NK-92 (cell line): ENCODE results near the gene KCNJ18.
"Not testable (repeated sequence)": the region's sequence is repeated elsewhere in the genome, so short reads cannot be mapped to it uniquely, and the experiment has no call there.

ENCODE experiments used
- DNase-seq: peaks from one replicate; lab custom pipeline; 2025; ENCODE audit not compliant: unreplicated experiment; lab: John Stamatoyannopoulos, UW

The KCNJ18 gene

GRCh38 chr17:21691883-21692703 is at the start of gene KCNJ18:
TSS of gene KCNJ18 (plus strand) at chr17:21692523. CDS start at chr17:21702787, 10,264 bp downstream.
- DNase-seq, result not testable (repeated sequence)

DNA sequence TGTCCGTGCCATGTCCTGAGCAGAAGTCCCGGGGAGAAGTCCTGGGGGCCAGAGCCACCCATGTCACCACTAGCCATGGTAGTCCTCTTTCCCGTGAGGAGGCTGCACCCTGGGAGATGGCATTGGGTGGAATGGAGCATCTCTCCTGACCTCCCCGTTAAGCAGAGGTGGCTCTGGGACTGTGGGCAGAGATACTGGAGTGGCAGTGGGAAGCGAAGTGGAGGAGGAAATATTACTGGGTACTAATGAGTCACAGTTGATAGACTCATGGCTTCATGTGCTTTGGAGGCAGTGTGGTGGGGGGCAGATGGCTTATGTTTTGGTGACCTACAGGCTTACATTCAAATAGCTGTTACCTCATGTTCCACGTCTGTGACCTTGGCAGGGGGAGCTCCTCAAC is 44.2 kb upstream of the KCNJ18 start:
- not testable (repeated sequence) for DNase-seq

DNA sequence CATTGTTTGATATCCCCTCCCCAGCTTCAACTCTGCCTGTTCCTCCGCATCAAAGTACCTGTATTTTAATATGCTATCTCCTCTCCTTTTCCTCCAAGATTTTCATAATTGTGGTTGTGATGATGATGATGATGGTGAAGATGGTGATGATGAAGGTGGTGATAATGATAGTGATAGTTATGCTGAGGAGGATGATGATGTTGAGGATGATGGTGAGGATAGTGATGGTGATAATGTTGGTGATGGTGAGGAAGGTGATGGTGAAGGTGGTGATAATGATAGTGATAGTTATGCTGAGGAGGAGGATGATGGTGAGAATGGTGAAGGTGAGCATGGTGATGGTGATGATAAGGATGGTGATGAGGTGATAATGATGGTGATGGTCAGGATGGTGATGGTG is 42.3 kb upstream of the KCNJ18 start:
- DNase-seq, result not testable (repeated sequence)

DNA sequence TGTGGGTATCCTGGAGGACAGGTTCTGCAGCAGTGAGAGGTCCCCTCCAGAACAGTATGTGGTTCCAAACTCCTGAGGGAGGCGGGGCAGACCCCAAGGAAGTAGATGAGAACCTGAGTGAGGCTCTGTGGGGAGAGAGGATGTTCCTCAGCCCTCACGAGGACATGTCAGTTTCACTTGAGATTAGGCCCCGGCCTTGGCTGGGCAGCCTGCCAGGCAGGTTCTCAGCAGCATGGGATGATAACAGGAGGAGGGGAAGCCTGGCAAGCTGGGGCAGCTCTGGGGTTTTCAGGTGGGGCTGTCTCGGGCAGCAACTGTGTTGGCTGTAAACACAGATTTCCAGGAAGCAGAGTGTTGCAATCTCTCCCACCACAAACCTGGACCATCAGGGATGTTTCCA is 40.3 kb upstream of the KCNJ18 start:
- not testable (repeated sequence) for DNase-seq

GRCh38 chr17:21653211-21653610 is 39.1 kb upstream of the KCNJ18 start:
- not testable (repeated sequence) for DNase-seq

GRCh38 chr17:21656518-21657309 is 35.6 kb upstream of the KCNJ18 start:
- not testable (repeated sequence) for DNase-seq

DNA sequence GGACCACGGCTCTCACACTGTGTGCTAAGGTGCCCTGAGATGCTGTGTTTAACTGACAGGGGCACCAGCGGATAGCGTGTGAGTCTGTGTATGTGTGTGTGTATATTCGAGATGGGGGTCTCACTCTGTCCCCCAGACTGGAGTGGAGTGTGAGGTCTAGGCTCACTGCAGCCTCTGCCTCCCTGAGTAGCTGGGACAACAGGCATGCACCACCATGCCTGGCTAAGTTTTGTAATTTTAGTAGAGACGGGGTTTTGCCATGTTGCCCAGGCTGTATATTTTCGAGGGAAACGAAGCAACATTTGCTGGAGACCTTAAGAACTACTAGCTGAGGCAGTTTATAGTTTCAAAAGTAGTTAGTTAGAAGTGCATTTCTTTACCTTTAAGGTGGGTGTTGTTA is 32.7 kb upstream of the KCNJ18 start:
- not testable (repeated sequence) for DNase-seq

- DNase-seq, result not testable (repeated sequence)
Measured at GRCh38 chr17:21661455-21661854, 30.9 kb upstream of the KCNJ18 start.

- DNase-seq, result not testable (repeated sequence)
Measured at GRCh38 chr17:21663166-21663565, 29.2 kb upstream of the KCNJ18 start.

- not testable (repeated sequence) for DNase-seq
Measured at GRCh38 chr17:21663614-21664474, 28.5 kb upstream of the KCNJ18 start.

GRCh38 chr17:21665171-21665570 is 27.2 kb upstream of the KCNJ18 start:
- not testable (repeated sequence) for DNase-seq

DNA sequence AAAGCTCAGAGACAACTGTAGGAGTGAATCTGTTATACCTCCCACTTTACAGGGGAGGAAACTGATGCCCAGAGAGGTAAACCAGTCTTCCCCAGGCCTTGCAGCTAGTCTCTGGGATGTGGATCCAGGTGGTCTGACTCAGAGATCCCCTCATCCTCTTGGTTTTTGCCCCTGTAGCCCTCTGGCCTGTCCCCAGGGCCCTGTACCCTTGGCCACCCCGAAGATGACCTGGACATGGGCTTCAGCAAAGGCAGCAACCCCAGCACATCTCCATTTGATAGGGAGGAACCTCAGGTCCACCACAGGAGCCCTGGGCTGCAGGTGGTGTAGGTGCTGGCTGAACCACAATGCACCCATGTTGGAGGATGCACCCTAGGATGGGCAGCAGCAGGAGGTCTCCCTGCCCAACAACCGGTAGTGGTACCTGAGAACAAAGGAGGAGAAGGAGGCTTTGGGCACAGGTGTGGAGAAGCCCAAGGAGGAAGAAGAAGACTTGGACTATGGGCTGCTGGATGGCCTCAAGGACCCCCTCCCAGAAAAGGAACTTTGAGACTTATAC is 26.3 kb upstream of the KCNJ18 start:
- DNase-seq, result not testable (repeated sequence)

DNA sequence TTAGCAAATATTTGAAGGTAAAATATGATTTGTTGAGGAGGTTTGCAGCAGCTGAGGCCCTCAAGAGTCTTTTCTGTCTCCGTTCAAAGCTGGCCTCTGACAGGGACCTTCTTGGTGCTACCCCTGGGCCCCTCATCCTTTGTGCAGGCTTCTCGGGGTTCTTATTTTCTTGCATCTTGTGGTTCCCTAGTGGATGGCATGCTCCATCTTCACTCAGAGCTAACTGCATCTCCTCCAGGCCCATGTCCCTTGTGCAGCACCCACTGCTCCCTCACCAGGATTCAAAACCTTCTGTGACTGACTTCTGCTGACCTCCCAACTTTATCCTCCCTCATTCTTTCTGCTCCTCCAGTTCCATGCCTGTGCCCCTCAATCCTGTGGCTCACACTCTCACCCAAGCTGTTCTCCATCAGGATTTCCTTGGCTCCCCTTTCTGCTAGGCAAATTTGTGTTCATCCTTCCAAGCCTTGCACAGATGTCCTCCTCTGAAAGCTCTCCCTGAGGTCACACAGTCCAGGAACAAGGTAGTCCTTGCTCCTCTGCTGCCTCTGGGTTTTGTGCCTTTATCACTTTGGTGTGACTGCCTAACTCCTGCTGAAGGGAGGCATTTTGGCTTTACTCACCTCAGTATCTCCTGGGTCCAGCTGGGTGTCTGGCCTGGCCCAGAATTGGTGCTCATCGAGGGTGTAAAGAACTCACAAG is 25.5 kb upstream of the KCNJ18 start:
- DNase-seq, result not testable (repeated sequence)

DNA sequence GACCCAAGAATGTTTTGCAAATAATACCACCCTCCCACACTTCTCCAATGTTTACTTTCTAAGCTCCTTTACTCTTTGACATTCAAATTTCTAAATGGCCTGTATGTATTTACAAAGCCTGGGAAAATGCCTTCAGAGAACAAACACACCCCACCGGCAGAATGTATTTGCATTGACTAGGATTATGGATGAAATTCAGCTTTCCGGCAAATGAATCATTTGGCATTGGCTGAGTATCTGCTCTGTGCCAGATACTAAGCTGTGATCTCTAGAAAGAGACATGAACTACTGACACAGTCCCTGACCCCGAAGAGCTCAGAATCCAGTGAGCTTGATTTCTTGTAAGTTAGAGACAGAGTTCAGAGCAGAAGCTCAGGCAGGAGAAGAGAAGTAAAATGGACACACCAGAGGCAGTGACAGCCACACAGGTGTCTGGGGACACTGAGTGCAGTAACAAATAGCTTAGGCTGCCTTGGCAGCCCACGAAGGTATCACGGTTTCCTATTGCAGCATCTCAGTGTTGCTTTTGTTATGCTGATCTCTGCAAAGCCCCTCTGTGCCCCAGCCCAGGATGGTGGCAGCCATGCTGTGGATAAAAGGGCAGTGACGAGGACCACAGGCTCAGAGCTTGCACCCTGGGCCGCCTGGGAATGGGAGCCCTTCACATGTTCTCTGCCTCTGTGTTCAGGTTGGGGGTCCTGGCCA is 24.8 kb upstream of the KCNJ18 start:
- DNase-seq, result not testable (repeated sequence)

GRCh38 chr17:21668118-21668488 is 24.2 kb upstream of the KCNJ18 start:
- not testable (repeated sequence) for DNase-seq

- not testable (repeated sequence) for DNase-seq
Measured at GRCh38 chr17:21668746-21669508, 23.4 kb upstream of the KCNJ18 start.

DNA sequence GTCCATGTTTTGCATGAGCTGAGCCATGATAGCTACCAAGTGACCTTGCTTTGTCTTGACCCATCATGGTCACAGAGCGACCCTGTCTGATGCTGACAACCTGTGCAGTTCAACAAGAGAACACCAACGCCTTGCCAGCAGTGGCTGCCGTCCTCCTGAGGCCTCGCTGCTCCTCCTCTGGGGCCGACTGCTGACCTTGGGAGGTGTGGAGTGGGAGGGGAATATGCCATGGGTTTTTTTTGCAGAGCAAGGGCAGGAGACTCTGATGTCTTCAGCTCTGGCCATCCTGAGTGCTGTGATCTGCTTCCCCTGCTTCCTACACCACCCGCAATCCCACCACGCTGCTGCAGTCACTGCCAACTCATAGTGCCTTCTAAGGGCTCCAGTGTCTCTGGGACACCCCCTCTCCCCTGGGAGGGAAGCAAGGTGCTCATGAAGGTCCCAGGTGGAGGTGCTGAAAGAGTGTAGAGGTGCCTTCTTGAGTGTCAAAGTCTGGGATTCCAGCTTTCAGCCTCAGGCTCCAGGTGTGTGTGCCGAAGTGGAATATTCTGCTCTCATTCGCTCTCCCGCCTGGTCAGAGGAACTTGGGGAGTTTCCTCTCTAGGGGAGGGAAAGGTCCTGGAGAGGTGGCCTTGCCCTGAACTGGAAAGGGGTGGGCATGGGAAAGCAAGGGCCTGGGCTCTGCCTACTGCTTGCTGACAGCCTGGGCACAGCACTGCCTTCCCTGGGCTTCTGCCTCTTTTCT is 22.5 kb upstream of the KCNJ18 start:
- DNase-seq, result not testable (repeated sequence)
